ENCODE measurements around the gene BRPF3.

BRPF3 gene

GRCh38 chr6:36235309-36235708 lies 38.8 kb downstream of the BRPF3 start:
- Histone ChIP-seq H3K4me1 (ENCODE audit: control insufficient read depth, insufficient read depth, low read length) (no peaks in the 10 kb centered on the region), H3K9ac (ENCODE audit: low read length) (no peak overlapping the region), H3K27me3 (replicated peaks; ENCODE audit: control insufficient read depth, insufficient read depth, low read length) (no peaks in the 10 kb centered on the region), H3K4me3 (ENCODE audit: low read length) (no peak overlapping the region), H3K9me3 (ENCODE audit: control insufficient read depth, low read length) (no peaks in the 10 kb centered on the region), H3K36me3 (ENCODE audit: control insufficient read depth, insufficient read depth, low read length, severe bottlenecking) (peaks cover 40% of the 10 kb centered on the region)
- no peak for DNase-seq (ENCODE audit: low read depth)

- Histone ChIP-seq H3K36me3 (ENCODE audit: control insufficient read depth, insufficient read depth, low read length, severe bottlenecking) (peaks cover 35% of the 10 kb centered on the region), H3K27me3 (replicated peaks; ENCODE audit: control insufficient read depth, insufficient read depth, low read length) (no peaks in the 10 kb centered on the region), H3K4me3 (ENCODE audit: low read length) (no peak overlapping the region), H3K9me3 (ENCODE audit: control insufficient read depth, low read length) (no peaks in the 10 kb centered on the region), H3K9ac (ENCODE audit: low read length) (no peak overlapping the region), H3K4me1 (ENCODE audit: control insufficient read depth, insufficient read depth, low read length) (no peaks in the 10 kb centered on the region)
- no peak for DNase-seq (ENCODE audit: low read depth)
Measured at GRCh38 chr6:36235862-36236261, 39.3 kb downstream of the BRPF3 start.

- no peak for DNase-seq (ENCODE audit: low read depth)
- H3K9ac ChIP-seq (ENCODE audit: low read length) = no peak overlapping the region
- peaks cover 6% of the 10 kb centered on the region for H3K36me3 ChIP-seq (ENCODE audit: control insufficient read depth, insufficient read depth, low read length, severe bottlenecking)
- no peaks in the 10 kb centered on the region for H3K27me3 ChIP-seq (replicated peaks; ENCODE audit: control insufficient read depth, insufficient read depth, low read length)
- H3K9me3 ChIP-seq (ENCODE audit: control insufficient read depth, low read length) = no peaks in the 10 kb centered on the region
- no peak overlapping the region for H3K4me3 ChIP-seq (ENCODE audit: low read length)
- H3K4me1 ChIP-seq (ENCODE audit: control insufficient read depth, insufficient read depth, low read length) = no peaks in the 10 kb centered on the region
Measured at GRCh38 chr6:36239774-36240173, 43.2 kb downstream of the BRPF3 start.

GRCh38 chr6:36241728-36242127 lies 45.2 kb downstream of the BRPF3 start:
- Histone ChIP-seq H3K36me3 (ENCODE audit: control insufficient read depth, insufficient read depth, low read length, severe bottlenecking) (no peaks in the 10 kb centered on the region), H3K4me3 (ENCODE audit: low read length) (no peak overlapping the region), H3K27me3 (replicated peaks; ENCODE audit: control insufficient read depth, insufficient read depth, low read length) (no peaks in the 10 kb centered on the region), H3K9me3 (ENCODE audit: control insufficient read depth, low read length) (no peaks in the 10 kb centered on the region), H3K9ac (ENCODE audit: low read length) (no peak overlapping the region), H3K4me1 (ENCODE audit: control insufficient read depth, insufficient read depth, low read length) (no peaks in the 10 kb centered on the region)
- DNase-seq (ENCODE audit: low read depth) = no peak

- no peak overlapping the region for H3K9ac ChIP-seq (ENCODE audit: low read length)
- H3K36me3 ChIP-seq (ENCODE audit: control insufficient read depth, insufficient read depth, low read length, severe bottlenecking) = no peaks in the 10 kb centered on the region
- H3K4me3 ChIP-seq (ENCODE audit: low read length) = no peak overlapping the region
Measured at GRCh38 chr6:36242161-36242560, 45.6 kb downstream of the BRPF3 start.

GRCh38 chr6:36242626-36243025 lies 46.1 kb downstream of the BRPF3 start:
- DNase-seq (ENCODE audit: low read depth) = no peak
- no peak overlapping the region for H3K9ac ChIP-seq (ENCODE audit: low read length)
- H3K9me3 ChIP-seq (ENCODE audit: control insufficient read depth, low read length) = no peaks in the 10 kb centered on the region
- no peaks in the 10 kb centered on the region for H3K36me3 ChIP-seq (ENCODE audit: control insufficient read depth, insufficient read depth, low read length, severe bottlenecking)
- no peak overlapping the region for H3K4me3 ChIP-seq (ENCODE audit: low read length)
- no peaks in the 10 kb centered on the region for H3K27me3 ChIP-seq (replicated peaks; ENCODE audit: control insufficient read depth, insufficient read depth, low read length)
- H3K4me1 ChIP-seq (ENCODE audit: control insufficient read depth, insufficient read depth, low read length) = peaks cover 6% of the 10 kb centered on the region

More at GRCh38 chr6:36242161-36242560, 45.6 kb downstream of the BRPF3 start:
- no peak for DNase-seq (ENCODE audit: low read depth)
- Histone ChIP-seq H3K4me1 (ENCODE audit: control insufficient read depth, insufficient read depth, low read length) (peaks cover 1% of the 10 kb centered on the region), H3K9me3 (ENCODE audit: control insufficient read depth, low read length) (no peaks in the 10 kb centered on the region), H3K27me3 (replicated peaks; ENCODE audit: control insufficient read depth, insufficient read depth, low read length) (no peaks in the 10 kb centered on the region)

- no peaks in the 10 kb centered on the region for H3K27me3 ChIP-seq (replicated peaks; ENCODE audit: control insufficient read depth, insufficient read depth, low read length)
- no peak overlapping the region for H3K4me3 ChIP-seq (ENCODE audit: low read length)
- peaks cover 16% of the 10 kb centered on the region for H3K4me1 ChIP-seq (ENCODE audit: control insufficient read depth, insufficient read depth, low read length)
- no peak overlapping the region for H3K9ac ChIP-seq (ENCODE audit: low read length)
- no peaks in the 10 kb centered on the region for H3K9me3 ChIP-seq (ENCODE audit: control insufficient read depth, low read length)
- no peaks in the 10 kb centered on the region for H3K36me3 ChIP-seq (ENCODE audit: control insufficient read depth, insufficient read depth, low read length, severe bottlenecking)
- DNase-seq (ENCODE audit: low read depth) = no peak
Measured at GRCh38 chr6:36243562-36244212, 47.1 kb downstream of the BRPF3 start.

- H3K4me1 ChIP-seq (ENCODE audit: control insufficient read depth, insufficient read depth, low read length) = peaks cover 27% of the 10 kb centered on the region
- H3K9me3 ChIP-seq (ENCODE audit: control insufficient read depth, low read length) = no peaks in the 10 kb centered on the region
- H3K36me3 ChIP-seq (ENCODE audit: control insufficient read depth, insufficient read depth, low read length, severe bottlenecking) = no peaks in the 10 kb centered on the region
- DNase-seq (ENCODE audit: low read depth) = no peak
- no peak overlapping the region for H3K4me3 ChIP-seq (ENCODE audit: low read length)
- H3K9ac ChIP-seq (ENCODE audit: low read length) = no peak overlapping the region
- H3K27me3 ChIP-seq (replicated peaks; ENCODE audit: control insufficient read depth, insufficient read depth, low read length) = no peaks in the 10 kb centered on the region
Measured at GRCh38 chr6:36244641-36245280, 48.2 kb downstream of the BRPF3 start.

- Histone ChIP-seq H3K9ac (ENCODE audit: low read length) (no peak overlapping the region), H3K4me1 (ENCODE audit: control insufficient read depth, insufficient read depth, low read length) (peaks cover 32% of the 10 kb centered on the region), H3K4me3 (ENCODE audit: low read length) (no peak overlapping the region), H3K9me3 (ENCODE audit: control insufficient read depth, low read length) (no peaks in the 10 kb centered on the region), H3K27me3 (replicated peaks; ENCODE audit: control insufficient read depth, insufficient read depth, low read length) (no peaks in the 10 kb centered on the region), H3K36me3 (ENCODE audit: control insufficient read depth, insufficient read depth, low read length, severe bottlenecking) (no peaks in the 10 kb centered on the region)
- DNase-seq (ENCODE audit: low read depth) = no peak
Measured at GRCh38 chr6:36245572-36246061, 49.1 kb downstream of the BRPF3 start.

- no peak overlapping the region for H3K4me3 ChIP-seq (ENCODE audit: low read length)
- no peak overlapping the region for H3K9ac ChIP-seq (ENCODE audit: low read length)
- H3K4me1 ChIP-seq (ENCODE audit: control insufficient read depth, insufficient read depth, low read length) = peaks cover 32% of the 10 kb centered on the region
- no peaks in the 10 kb centered on the region for H3K9me3 ChIP-seq (ENCODE audit: control insufficient read depth, low read length)
- H3K36me3 ChIP-seq (ENCODE audit: control insufficient read depth, insufficient read depth, low read length, severe bottlenecking) = no peaks in the 10 kb centered on the region
- no peaks in the 10 kb centered on the region for H3K27me3 ChIP-seq (replicated peaks; ENCODE audit: control insufficient read depth, insufficient read depth, low read length)
- DNase-seq (ENCODE audit: low read depth) = no peak
Measured at GRCh38 chr6:36246506-36247268, 50.1 kb downstream of the BRPF3 start.

GRCh38 chr6:36247693-36248092 lies 51.1 kb downstream of the BRPF3 start:
- peak overlapping the region; percentile 22 for H3K9ac ChIP-seq (ENCODE audit: low read length)
- no peak for DNase-seq (ENCODE audit: low read depth)
- no peaks in the 10 kb centered on the region for H3K9me3 ChIP-seq (ENCODE audit: control insufficient read depth, low read length)
- H3K4me3 ChIP-seq (ENCODE audit: low read length) = no peak overlapping the region
- H3K27me3 ChIP-seq (replicated peaks; ENCODE audit: control insufficient read depth, insufficient read depth, low read length) = no peaks in the 10 kb centered on the region
- H3K4me1 ChIP-seq (ENCODE audit: control insufficient read depth, insufficient read depth, low read length) = peaks cover 35% of the 10 kb centered on the region
- no peaks in the 10 kb centered on the region for H3K36me3 ChIP-seq (ENCODE audit: control insufficient read depth, insufficient read depth, low read length, severe bottlenecking)

Measured in adipocyte (in vitro differentiated cells).